Measurements from ENCODE around the gene RPS6KA1.
"Not testable (repeated sequence)": the region's sequence is repeated elsewhere in the genome, so short reads cannot be mapped to it uniquely, and the experiment has no call there.

The RPS6KA1 gene

GRCh38 chr1:26598890-26599289 is 69.3 kb downstream of the RPS6KA1 start:
- Histone ChIP-seq H3K27me3 (ENCODE audit: control insufficient read depth, insufficient read depth, low read length) (no peaks in the 10 kb centered on the region), H3K9ac (ENCODE audit: low read length) (no peak overlapping the region)

GRCh38 chr1:26602378-26602959 is 72.9 kb downstream of the RPS6KA1 start:
- H3K4me3 ChIP-seq (ENCODE audit: low read depth, low read length), result no peak overlapping the region
- H3K9ac ChIP-seq (ENCODE audit: low read length), result no peak overlapping the region
- peaks cover 19% of the 10 kb centered on the region; the same call in 1 of the 2 replicates for H3K4me1 ChIP-seq (ENCODE audit: control insufficient read depth, insufficient read depth, low read length)
- H3K9me3 ChIP-seq (ENCODE audit: control insufficient read depth, insufficient read depth, low read depth, low read length), result no peaks in the 10 kb centered on the region
- no peak overlapping the region for H3K27ac ChIP-seq (ENCODE audit: low read depth, low read length)
- H3K27me3 ChIP-seq (ENCODE audit: control insufficient read depth, insufficient read depth, low read length), result no peaks in the 10 kb centered on the region
- no peaks in the 10 kb centered on the region for H3K36me3 ChIP-seq (ENCODE audit: control insufficient read depth, insufficient read depth, low read length)

More at GRCh38 chr1:26598890-26599289, 69.3 kb downstream of the RPS6KA1 start:
- Histone ChIP-seq H3K36me3 (ENCODE audit: control insufficient read depth, insufficient read depth, low read length) (no peaks in the 10 kb centered on the region), H3K4me1 (ENCODE audit: control insufficient read depth, insufficient read depth, low read length) (peaks cover 9% of the 10 kb centered on the region; the same call in 1 of the 2 replicates), H3K27ac (ENCODE audit: low read depth, low read length) (no peak overlapping the region), H3K4me3 (ENCODE audit: low read depth, low read length) (no peak overlapping the region), H3K9me3 (ENCODE audit: control insufficient read depth, insufficient read depth, low read depth, low read length) (peaks cover 4% of the 10 kb centered on the region; the same call in 1 of the 2 replicates)

- Histone ChIP-seq H3K4me3 (ENCODE audit: low read depth, low read length) (no peak overlapping the region), H3K27ac (ENCODE audit: low read depth, low read length) (no peak overlapping the region), H3K27me3 (ENCODE audit: control insufficient read depth, insufficient read depth, low read length) (no peaks in the 10 kb centered on the region), H3K9me3 (ENCODE audit: control insufficient read depth, insufficient read depth, low read depth, low read length) (no peaks in the 10 kb centered on the region), H3K36me3 (ENCODE audit: control insufficient read depth, insufficient read depth, low read length) (no peaks in the 10 kb centered on the region), H3K4me1 (ENCODE audit: control insufficient read depth, insufficient read depth, low read length) (peaks cover 16% of the 10 kb centered on the region; the same call in 1 of the 2 replicates), H3K9ac (ENCODE audit: low read length) (no peak overlapping the region)
These were observed 74.3 kb downstream of the RPS6KA1 start for GRCh38 chr1:26603856-26604255.

- Histone ChIP-seq H3K9ac (ENCODE audit: low read length) (no peak overlapping the region), H3K4me1 (ENCODE audit: control insufficient read depth, insufficient read depth, low read length) (peaks cover 29% of the 10 kb centered on the region), H3K4me3 (ENCODE audit: low read depth, low read length) (no peak overlapping the region), H3K36me3 (ENCODE audit: control insufficient read depth, insufficient read depth, low read length) (no peaks in the 10 kb centered on the region), H3K27me3 (ENCODE audit: control insufficient read depth, insufficient read depth, low read length) (no peaks in the 10 kb centered on the region), H3K9me3 (ENCODE audit: control insufficient read depth, insufficient read depth, low read depth, low read length) (no peaks in the 10 kb centered on the region), H3K27ac (ENCODE audit: low read depth, low read length) (no peak overlapping the region)
These were observed 77.6 kb downstream of the RPS6KA1 start for GRCh38 chr1:26607186-26607585.

- H3K27ac ChIP-seq (ENCODE audit: low read depth, low read length), result no peak overlapping the region
- H3K4me1 ChIP-seq (ENCODE audit: control insufficient read depth, insufficient read depth, low read length), result peaks cover 24% of the 10 kb centered on the region
- no peaks in the 10 kb centered on the region for H3K36me3 ChIP-seq (ENCODE audit: control insufficient read depth, insufficient read depth, low read length)
- H3K4me3 ChIP-seq (ENCODE audit: low read depth, low read length), result no peak overlapping the region
- no peaks in the 10 kb centered on the region for H3K27me3 ChIP-seq (ENCODE audit: control insufficient read depth, insufficient read depth, low read length)
- no peak overlapping the region for H3K9ac ChIP-seq (ENCODE audit: low read length)
- no peaks in the 10 kb centered on the region for H3K9me3 ChIP-seq (ENCODE audit: control insufficient read depth, insufficient read depth, low read depth, low read length)
These were observed 79.3 kb downstream of the RPS6KA1 start for GRCh38 chr1:26608895-26609294.

- Histone ChIP-seq H3K27me3 (ENCODE audit: control insufficient read depth, insufficient read depth, low read length) (no peaks in the 10 kb centered on the region), H3K9ac (ENCODE audit: low read length) (no peak overlapping the region), H3K9me3 (ENCODE audit: control insufficient read depth, insufficient read depth, low read depth, low read length) (no peaks in the 10 kb centered on the region), H3K36me3 (ENCODE audit: control insufficient read depth, insufficient read depth, low read length) (no peaks in the 10 kb centered on the region), H3K4me1 (ENCODE audit: control insufficient read depth, insufficient read depth, low read length) (peaks cover 14% of the 10 kb centered on the region), H3K27ac (ENCODE audit: low read depth, low read length) (no peak overlapping the region), H3K4me3 (ENCODE audit: low read depth, low read length) (no peak overlapping the region)
These were observed 81.2 kb downstream of the RPS6KA1 start for GRCh38 chr1:26610781-26611180.

GRCh38 chr1:26612627-26613026 is 83.1 kb downstream of the RPS6KA1 start:
- H3K36me3 ChIP-seq (ENCODE audit: control insufficient read depth, insufficient read depth, low read length); H3K27ac ChIP-seq (ENCODE audit: low read depth, low read length): not testable (repeated sequence)

GRCh38 chr1:26614655-26615411 is 85.3 kb downstream of the RPS6KA1 start:
- Histone ChIP-seq H3K9me3 (ENCODE audit: control insufficient read depth, insufficient read depth, low read depth, low read length) (no peaks in the 10 kb centered on the region), H3K36me3 (ENCODE audit: control insufficient read depth, insufficient read depth, low read length) (no peaks in the 10 kb centered on the region), H3K27ac (ENCODE audit: low read depth, low read length) (no peak overlapping the region), H3K4me1 (ENCODE audit: control insufficient read depth, insufficient read depth, low read length) (peaks cover 28% of the 10 kb centered on the region), H3K9ac (ENCODE audit: low read length) (no peak overlapping the region), H3K27me3 (ENCODE audit: control insufficient read depth, insufficient read depth, low read length) (peaks cover 19% of the 10 kb centered on the region), H3K4me3 (ENCODE audit: low read depth, low read length) (no peak overlapping the region)

More at GRCh38 chr1:26612627-26613026, 83.1 kb downstream of the RPS6KA1 start:
- not testable (repeated sequence) for H3K9me3 ChIP-seq (ENCODE audit: control insufficient read depth, insufficient read depth, low read depth, low read length); H3K4me3 ChIP-seq (ENCODE audit: low read depth, low read length); H3K9ac ChIP-seq (ENCODE audit: low read length)
- H3K4me1 ChIP-seq (ENCODE audit: control insufficient read depth, insufficient read depth, low read length), result peaks cover 14% of the 10 kb centered on the region
- peaks cover 16% of the 10 kb centered on the region for H3K27me3 ChIP-seq (ENCODE audit: control insufficient read depth, insufficient read depth, low read length)

GRCh38 chr1:26616881-26617280 is 87.3 kb downstream of the RPS6KA1 start:
- H3K27me3 ChIP-seq (ENCODE audit: control insufficient read depth, insufficient read depth, low read length), result peaks cover 19% of the 10 kb centered on the region

GRCh38 chr1:26618561-26618960 is 89.0 kb downstream of the RPS6KA1 start:
- Histone ChIP-seq H3K4me3 (ENCODE audit: low read depth, low read length) (no peak overlapping the region), H3K9ac (ENCODE audit: low read length) (no peak overlapping the region), H3K27ac (ENCODE audit: low read depth, low read length) (no peak overlapping the region), H3K27me3 (ENCODE audit: control insufficient read depth, insufficient read depth, low read length) (peaks cover 19% of the 10 kb centered on the region), H3K9me3 (ENCODE audit: control insufficient read depth, insufficient read depth, low read depth, low read length) (no peaks in the 10 kb centered on the region), H3K36me3 (ENCODE audit: control insufficient read depth, insufficient read depth, low read length) (no peaks in the 10 kb centered on the region), H3K4me1 (ENCODE audit: control insufficient read depth, insufficient read depth, low read length) (peaks cover 14% of the 10 kb centered on the region)

More at GRCh38 chr1:26616881-26617280, 87.3 kb downstream of the RPS6KA1 start:
- Histone ChIP-seq H3K27ac (ENCODE audit: low read depth, low read length) (no peak overlapping the region), H3K36me3 (ENCODE audit: control insufficient read depth, insufficient read depth, low read length) (no peaks in the 10 kb centered on the region), H3K9me3 (ENCODE audit: control insufficient read depth, insufficient read depth, low read depth, low read length) (no peaks in the 10 kb centered on the region), H3K9ac (ENCODE audit: low read length) (no peak overlapping the region), H3K4me3 (ENCODE audit: low read depth, low read length) (no peak overlapping the region), H3K4me1 (ENCODE audit: control insufficient read depth, insufficient read depth, low read length) (peaks cover 14% of the 10 kb centered on the region)

All from HUES6 (cell line).